Loucy (cell line): ENCODE data around the gene SSBP3.

Experiments
- H2AFZ ChIP-seq: fragments of 200-600 bp; sonication (generic); 2 replicates; pipeline ENCODE4 v1.6.0; 2016; ENCODE audit warnings: antibody characterized with exemption, mild to moderate bottlenecking, low read length, moderate library complexity
- H3F3A ChIP-seq: fragments of 200-600 bp; 2 replicates; pipeline ENCODE4 v1.6.0; 2016; ENCODE audit warnings: antibody characterized with exemption, low read depth, mild to moderate bottlenecking
- H3K27me3 ChIP-seq: fragments of 200-600 bp; sonication (generic); 2 replicates; pipeline ENCODE4 v1.6.1; 2014; ENCODE audit warnings: low read length, mild to moderate bottlenecking; ENCODE audit not compliant: insufficient read depth, poor library complexity, severe bottlenecking
- H3K36me3 ChIP-seq: fragments of 200-600 bp; sonication (generic); 2 replicates; pipeline ENCODE4 v1.6.1; 2016; ENCODE audit warnings: low read length; ENCODE audit not compliant: insufficient read depth
- H3K4me1 ChIP-seq: fragments of 200-600 bp; sonication (generic); 2 replicates; pipeline ENCODE4 v1.5.1; 2014; ENCODE audit warnings: low read length, mild to moderate bottlenecking; ENCODE audit not compliant: insufficient read depth, poor library complexity, severe bottlenecking
- H3K4me2 ChIP-seq: fragments of 200-600 bp; sonication (generic); 2 replicates; pipeline ENCODE4 v1.6.0; 2014; ENCODE audit warnings: antibody characterized with exemption, low read length, low read depth, mild to moderate bottlenecking; ENCODE audit not compliant: poor library complexity, severe bottlenecking
- H3K4me3 ChIP-seq: fragments of 200-600 bp; sonication (generic); 2 replicates; pipeline ENCODE4 v1.5.1; 2014; ENCODE audit warnings: low read length, mild to moderate bottlenecking, mixed read lengths; ENCODE audit not compliant: poor library complexity, severe bottlenecking
- H3K79me2 ChIP-seq: fragments of 200-600 bp; sonication (generic); 2 replicates; pipeline ENCODE4 v1.6.1; 2014; ENCODE audit warnings: low read length; ENCODE audit not compliant: insufficient read depth
- H3K9ac ChIP-seq: fragments of 200-600 bp; sonication (generic); 2 replicates; pipeline ENCODE4 v1.6.0; 2014; ENCODE audit warnings: mild to moderate bottlenecking, low read depth, low read length, moderate library complexity; ENCODE audit not compliant: poor library complexity, severe bottlenecking
- H3K9me2 ChIP-seq: fragments of 200-600 bp; sonication (generic); replicated peaks from 2 replicates; pipeline ENCODE4 v1.6.1; 2016; ENCODE audit warnings: low read depth, low read length, mixed read lengths
- H3K9me3 ChIP-seq: fragments of 200-600 bp; sonication (generic); 2 replicates; pipeline ENCODE4 v1.6.1; 2014; ENCODE audit warnings: mild to moderate bottlenecking, antibody characterized with exemption, low read length, low read depth; ENCODE audit not compliant: insufficient read depth
- H4K20me1 ChIP-seq: fragments of 200-600 bp; sonication (generic); 2 replicates; pipeline ENCODE4 v1.6.0; 2014; ENCODE audit warnings: antibody characterized with exemption, low read length, mild to moderate bottlenecking; ENCODE audit not compliant: insufficient read depth, poor library complexity, severe bottlenecking
- CTCF ChIP-seq: fragments of 200-600 bp; sonication (generic); conservative IDR thresholded peaks from 2 replicates; pipeline ENCODE4 v1.5.1; 2014; ENCODE audit warnings: mild to moderate bottlenecking, antibody characterized with exemption, low read length
- EZH2phosphoT487 ChIP-seq: fragments of 200-600 bp; IDR thresholded peaks from 2 replicates; pipeline ENCODE4 v1.6.1; 2018; ENCODE audit warnings: antibody characterized with exemption, mild to moderate bottlenecking, moderate library complexity, borderline replicate concordance

The SSBP3 gene

DNA sequence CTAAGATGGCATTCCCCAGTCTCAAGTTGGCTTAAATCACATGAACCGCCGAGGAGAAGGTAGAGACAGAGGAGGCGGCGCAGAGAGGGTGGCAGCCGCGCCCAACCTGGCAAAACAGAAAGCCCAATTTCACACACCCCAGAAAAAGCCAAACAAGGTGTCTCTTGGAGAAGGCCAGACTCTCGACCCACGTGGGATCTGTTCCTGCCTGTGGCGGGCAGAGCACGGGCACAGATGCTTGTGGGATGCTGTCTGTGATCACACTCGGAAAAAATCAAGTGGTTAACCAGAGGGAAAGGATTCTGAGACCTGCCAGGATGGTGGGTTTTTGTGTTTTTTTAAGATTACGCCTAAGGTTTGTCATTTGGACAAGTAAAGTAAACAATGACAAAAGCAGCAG is 125.5 kb downstream of the SSBP3 start:
- Histone ChIP-seq H2AFZ (no peak overlapping the region), H3K36me3 (peaks cover 36% of the 10 kb centered on the region; the same call in 1 of the 2 replicates), H3K27me3 (no peaks in the 10 kb centered on the region), H3K9ac (no peak overlapping the region), H3K4me1 (peaks cover 29% of the 10 kb centered on the region), H3K4me2 (no peak overlapping the region), H3K9me2 (no peaks in the 10 kb centered on the region), H3K79me2 (peaks cover 31% of the 10 kb centered on the region), H3K4me3 (no peak overlapping the region), H3F3A (no peaks in the 10 kb centered on the region), H4K20me1 (no peaks in the 10 kb centered on the region), H3K9me3 (no peaks in the 10 kb centered on the region)
- TF ChIP-seq CTCF (no peak), EZH2phosphoT487 (no peak)

DNA sequence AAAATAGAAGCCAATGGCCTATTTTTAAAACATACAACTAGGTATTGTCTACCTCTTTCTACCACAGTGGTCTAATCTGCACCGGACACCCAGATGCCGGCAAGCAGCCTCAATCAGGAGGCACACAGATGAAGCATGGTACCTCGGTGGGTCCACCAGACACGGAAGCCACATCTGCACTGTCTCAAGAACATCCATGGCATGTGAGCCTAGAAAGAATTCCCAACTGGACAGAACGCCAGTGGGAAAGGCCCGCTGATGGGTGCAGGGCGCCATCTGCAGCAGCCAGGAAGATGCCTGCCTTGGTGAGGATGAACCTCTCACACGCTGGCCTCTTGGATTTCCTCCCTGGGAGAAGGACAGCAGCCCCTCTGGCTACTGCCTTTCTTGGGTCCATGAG is 126.7 kb downstream of the SSBP3 start:
- H2AFZ ChIP-seq = no peak overlapping the region
- no peak overlapping the region for H3K4me3 ChIP-seq
- H3K36me3 ChIP-seq = peaks cover 36% of the 10 kb centered on the region; the same call in 1 of the 2 replicates
- H3K79me2 ChIP-seq = peaks cover 24% of the 10 kb centered on the region
- H3K4me2 ChIP-seq = no peak overlapping the region
- H4K20me1 ChIP-seq = no peaks in the 10 kb centered on the region
- H3K4me1 ChIP-seq = peaks cover 19% of the 10 kb centered on the region
- H3K9ac ChIP-seq = no peak overlapping the region
- H3K9me2 ChIP-seq = no peaks in the 10 kb centered on the region
- H3K27me3 ChIP-seq = no peaks in the 10 kb centered on the region
- TF ChIP-seq CTCF (no peak), EZH2phosphoT487 (no peak)
- H3K9me3 ChIP-seq = no peaks in the 10 kb centered on the region
- no peaks in the 10 kb centered on the region for H3F3A ChIP-seq

DNA sequence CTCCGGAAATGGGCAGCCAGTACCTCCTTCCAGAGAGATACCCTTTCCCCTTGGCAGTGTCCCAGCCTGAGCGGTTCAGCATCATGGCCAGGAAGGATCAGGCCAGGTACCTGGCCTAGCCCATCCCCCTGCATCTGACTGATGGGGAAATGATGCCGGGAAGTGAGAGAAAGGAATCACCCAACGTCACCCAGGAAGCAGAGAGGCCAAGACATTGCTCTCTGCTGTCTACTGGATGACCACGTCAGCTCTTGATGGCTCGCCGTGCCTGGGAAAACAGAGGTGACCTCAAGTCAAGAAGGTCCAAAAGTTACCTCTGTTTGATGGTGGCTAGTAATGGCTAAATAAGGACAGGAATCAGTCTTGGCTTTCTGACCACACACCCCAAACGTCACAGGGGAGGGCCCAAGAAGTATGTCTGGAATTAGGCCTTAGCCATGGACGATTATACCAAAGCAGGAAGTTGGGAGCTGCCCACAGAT is 127.2 kb downstream of the SSBP3 start:
- Histone ChIP-seq H3K27me3 (no peaks in the 10 kb centered on the region), H3K4me2 (no peak overlapping the region), H2AFZ (no peak overlapping the region), H3K9ac (no peak overlapping the region), H3K4me3 (no peak overlapping the region), H3K36me3 (peaks cover 36% of the 10 kb centered on the region; the same call in 1 of the 2 replicates), H3K9me3 (no peaks in the 10 kb centered on the region), H4K20me1 (no peaks in the 10 kb centered on the region), H3F3A (no peaks in the 10 kb centered on the region), H3K9me2 (no peaks in the 10 kb centered on the region), H3K4me1 (peaks cover 17% of the 10 kb centered on the region), H3K79me2 (peaks cover 21% of the 10 kb centered on the region)
- TF ChIP-seq CTCF (no peak), EZH2phosphoT487 (no peak)
